PFSK-1 (cell line): ENCODE measurements around the gene AMDHD2.

Source experiments
- FOXP2 ChIP-seq: optimal IDR thresholded peaks from 2 replicates; pipeline ENCODE3; 2011; ENCODE audit warnings: borderline replicate concordance, control low read depth, inconsistent platforms; ENCODE audit not compliant: insufficient read depth; ENCODE audit errors: extremely low read length, extremely low read depth
- POLR2AphosphoS5 ChIP-seq: IDR thresholded peaks from 2 replicates; pipeline ENCODE4 v1.6.1; 2012; ENCODE audit warnings: low read depth, mild to moderate bottlenecking, control low read depth, low read length, moderate library complexity
- REST ChIP-seq, 2 experiments: IDR thresholded peaks; 2 replicates each; pipeline versions ENCODE4 v1.6.1 to v1.8.0; 2011 to 2012; ENCODE audit warnings: low read depth in 2 of 2, low read length in 2 of 2, control low read depth in 1 of 2, inconsistent platforms in 1 of 2, mild to moderate bottlenecking in 1 of 2, moderate library complexity in 1 of 2; ENCODE audit not compliant: insufficient read depth in 1 of 2
- SIN3A ChIP-seq: IDR thresholded peaks from 2 replicates; pipeline ENCODE4 v1.6.1; 2012; ENCODE audit warnings: mild to moderate bottlenecking, low read length, moderate library complexity, borderline replicate concordance; ENCODE audit not compliant: insufficient read depth
- TAF1 ChIP-seq: IDR thresholded peaks from 2 replicates; pipeline ENCODE4 v1.6.1; 2012; ENCODE audit warnings: low read length, control low read depth, borderline replicate concordance; ENCODE audit not compliant: insufficient read depth

AMDHD2 gene

DNA sequence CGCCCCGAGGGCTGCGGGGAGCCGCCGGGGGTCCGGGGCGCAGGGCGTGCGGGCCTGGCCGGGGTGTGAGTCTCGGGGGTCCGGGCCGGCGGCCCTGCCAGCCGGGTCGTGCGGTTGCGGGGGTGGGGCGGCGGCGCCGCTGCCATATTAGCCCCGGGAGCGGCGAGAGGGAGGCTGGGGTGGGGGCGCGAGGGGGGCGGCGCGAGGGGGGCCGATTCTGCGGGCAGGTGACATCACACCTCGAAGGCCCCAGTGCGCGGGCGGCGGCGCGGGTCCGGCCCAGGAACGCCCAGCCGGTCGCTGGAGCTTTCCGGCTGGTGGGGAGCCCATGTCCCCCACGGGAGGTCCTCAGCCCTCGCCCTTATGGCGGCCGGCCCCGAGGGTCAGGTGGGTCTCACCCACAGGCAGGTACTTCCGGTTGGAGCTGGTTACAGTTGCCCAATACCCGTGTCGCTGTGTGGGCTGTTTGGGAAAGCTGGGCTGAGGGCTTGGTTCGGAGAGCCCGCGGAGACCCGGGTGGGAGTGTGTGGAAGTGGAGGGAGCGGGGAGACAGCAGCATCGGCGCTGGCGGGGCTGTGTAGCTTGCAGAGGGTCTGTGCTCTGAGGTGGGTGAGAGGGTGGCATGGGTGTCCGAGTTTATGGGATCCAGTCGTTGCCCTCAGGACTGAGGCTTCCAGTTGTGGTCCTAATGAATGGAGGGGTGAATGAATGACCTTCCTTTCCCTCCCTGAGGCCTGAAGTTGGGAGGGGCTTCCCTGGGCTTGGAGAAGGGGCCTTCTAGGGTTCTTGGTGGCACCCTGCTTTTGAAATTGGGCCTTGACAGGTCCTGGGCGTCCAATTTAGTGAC is 5.6 kb upstream of the AMDHD2 start:
- TF ChIP-seq FOXP2 (no peak), REST (IDR thresholded peaks at IDR 0.05; ENCODE audit: insufficient read depth in 1 of 2, low read depth in 2 of 2, low read length in 2 of 2) (no peak), SIN3A (no peak), POLR2AphosphoS5 (no peak), TAF1 (no peak)

- TF ChIP-seq POLR2AphosphoS5 (no peak), REST (IDR thresholded peaks at IDR 0.05; ENCODE audit: insufficient read depth in 1 of 2, low read depth in 2 of 2, low read length in 2 of 2) (no peak), TAF1 (no peak), SIN3A (no peak), FOXP2 (no peak)
Observed at GRCh38 chr16:2515180-2515851, 4.9 kb upstream of the AMDHD2 start.

DNA sequence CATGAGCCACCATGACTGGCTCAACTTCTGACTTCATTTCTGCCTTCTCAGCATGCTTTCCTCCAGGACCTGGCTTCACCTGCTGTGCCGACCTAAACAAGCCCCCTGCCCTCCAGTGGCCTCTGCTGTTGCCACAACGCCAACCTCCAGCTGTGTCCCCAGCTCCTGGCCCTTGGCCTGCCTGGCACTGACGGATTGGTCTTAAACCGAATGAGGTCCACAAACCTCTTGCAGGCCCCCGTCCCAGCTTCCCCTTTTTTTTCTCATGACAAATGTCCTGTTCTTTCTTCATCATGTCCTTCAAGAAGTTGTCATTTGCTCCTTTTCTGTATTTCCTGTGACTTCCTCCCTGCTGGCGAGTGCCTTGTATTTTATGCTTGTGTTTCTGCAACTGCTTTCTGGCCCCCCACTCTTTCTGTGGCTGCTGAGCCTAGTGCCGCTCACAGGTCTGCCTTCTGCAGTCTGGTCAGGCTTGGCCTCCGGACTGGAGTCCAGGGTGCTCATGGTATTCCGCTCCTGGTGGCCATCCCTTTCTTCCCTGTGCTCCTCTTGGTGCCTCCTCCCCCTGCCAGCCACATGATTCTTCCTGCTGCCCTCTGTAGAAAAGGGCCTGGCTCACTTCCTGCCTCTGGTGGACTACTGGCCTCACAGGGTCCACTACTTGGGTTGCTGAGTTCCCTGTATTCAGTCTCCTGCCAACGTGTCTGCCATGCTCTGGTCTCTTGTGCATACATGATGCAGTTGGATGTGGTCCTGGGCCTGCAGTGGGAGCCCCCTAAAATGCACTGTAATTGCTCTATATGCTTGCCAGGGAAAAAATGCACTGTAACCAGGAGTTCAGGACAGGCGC is 3.6 kb upstream of the AMDHD2 start:
- no peak for TF ChIP-seq TAF1
- no peak for TF ChIP-seq FOXP2
- TF ChIP-seq REST (IDR thresholded peaks at IDR 0.05; ENCODE audit: insufficient read depth in 1 of 2, low read depth in 2 of 2, low read length in 2 of 2), result no peak
- no peak for TF ChIP-seq SIN3A
- no peak for TF ChIP-seq POLR2AphosphoS5

GRCh38 chr16:2517954-2518605 is 2.1 kb upstream of the AMDHD2 start:
- no peak for TF ChIP-seq TAF1
- TF ChIP-seq REST (IDR thresholded peaks at IDR 0.05; ENCODE audit: insufficient read depth in 1 of 2, low read depth in 2 of 2, low read length in 2 of 2), result no peak
- TF ChIP-seq SIN3A, result no peak
- no peak for TF ChIP-seq POLR2AphosphoS5
- TF ChIP-seq FOXP2, result no peak
